ENCODE data around the gene SPACA9.
A peak's percentile ranks its signal among the peaks of the same experiment; 100 is the strongest.

Gene SPACA9

DNA sequence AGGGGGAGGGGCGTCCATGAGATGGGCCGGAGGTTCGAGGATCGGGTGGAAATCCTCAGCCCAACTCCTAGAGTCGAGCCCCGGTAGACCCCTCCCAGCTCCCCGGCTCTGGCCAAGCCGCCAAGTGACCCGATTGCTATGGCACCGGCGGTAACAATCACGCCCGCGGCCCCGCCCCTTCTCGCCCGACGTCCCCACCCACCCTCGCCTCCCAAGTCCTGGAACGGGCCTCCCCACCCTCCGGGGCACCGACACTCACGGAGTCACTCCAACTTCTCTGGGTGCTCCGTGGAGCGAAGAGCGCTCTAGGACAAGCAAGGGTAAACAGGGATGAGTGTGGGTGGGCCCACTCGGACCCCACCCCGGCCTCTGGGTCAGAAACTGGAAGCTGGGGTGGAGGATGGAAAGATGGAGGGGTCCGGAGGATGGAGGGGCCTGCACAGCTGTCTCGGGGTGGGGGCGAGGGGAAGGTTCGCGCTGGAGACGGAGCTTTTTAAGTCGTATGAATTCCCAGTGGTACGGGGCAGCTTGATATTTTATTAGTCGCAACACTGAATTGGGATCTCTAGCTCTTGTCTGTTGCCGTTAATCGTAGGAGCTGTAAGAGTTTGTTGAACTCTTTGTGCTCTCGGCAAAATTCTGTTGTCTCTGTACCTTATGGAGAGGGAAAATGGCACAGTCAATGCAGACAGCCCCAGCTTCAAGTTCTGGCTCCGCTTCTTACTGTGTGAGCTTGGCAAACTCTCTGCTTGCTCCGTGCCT, at the start of gene SPACA9:
Gene SPACA9, plus strand, starts transcription at position 204 of the 762 bp plus-strand sequence. CDS start 5,050 bp downstream, outside the sequence.
- peak; percentile 55 for DNase-seq

DNA sequence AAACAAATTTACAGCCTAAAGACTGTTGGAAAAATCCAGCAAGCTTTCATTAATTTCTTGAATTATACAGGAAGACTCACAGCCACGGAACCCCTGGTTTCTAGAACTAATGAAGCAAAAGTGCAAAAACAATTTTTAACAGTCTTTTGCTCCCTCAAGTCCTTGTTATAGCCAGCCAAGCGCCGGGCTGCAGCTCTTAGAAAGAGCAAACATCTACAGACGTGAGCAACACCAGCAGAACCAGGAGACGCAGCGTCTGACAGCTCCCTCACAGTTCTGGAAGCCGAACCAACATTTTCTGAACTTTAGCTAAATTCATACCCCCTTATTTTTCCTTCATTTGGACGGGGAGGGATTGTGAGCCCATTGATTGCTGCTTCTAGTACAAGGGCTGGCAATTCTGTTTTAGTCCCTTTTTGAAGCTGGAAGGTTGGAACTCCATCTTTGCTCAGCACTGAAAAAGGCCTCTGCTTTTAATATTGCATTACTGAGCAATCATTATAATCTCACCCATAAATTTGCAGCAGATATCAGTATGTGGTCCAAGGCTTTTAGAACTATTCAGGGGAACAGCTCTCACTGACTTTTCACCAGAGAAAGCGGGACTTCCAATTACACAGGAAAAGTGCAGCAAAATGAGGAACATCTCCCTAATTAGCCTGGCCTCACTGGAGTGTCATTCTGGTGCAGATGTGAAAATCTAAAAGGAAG, 46.4 kb upstream of the SPACA9 start:
- DNase-seq = no peak

GRCh38 chr9:132833550-132834121, 45.1 kb upstream of the SPACA9 start:
- DNase-seq = no peak

DNA sequence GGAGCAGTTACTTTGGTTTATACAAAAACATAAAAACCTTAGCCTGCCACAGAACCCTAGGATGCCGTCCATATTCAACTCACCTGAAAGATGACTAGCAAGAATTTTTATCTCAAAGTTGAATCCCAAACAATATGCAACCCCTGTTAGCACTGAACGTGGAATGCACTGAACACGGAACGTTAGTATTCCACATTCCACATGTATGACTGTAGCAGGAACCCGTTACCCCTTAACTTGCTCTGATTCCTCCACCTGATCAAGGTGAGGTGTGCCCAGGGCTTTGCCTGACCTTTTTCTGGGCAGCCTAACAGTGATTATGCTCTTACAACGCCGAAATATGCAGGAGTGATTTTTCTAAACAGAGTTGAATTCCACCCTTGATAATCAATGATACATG, 44.4 kb upstream of the SPACA9 start:
- DNase-seq = no peak

DNA sequence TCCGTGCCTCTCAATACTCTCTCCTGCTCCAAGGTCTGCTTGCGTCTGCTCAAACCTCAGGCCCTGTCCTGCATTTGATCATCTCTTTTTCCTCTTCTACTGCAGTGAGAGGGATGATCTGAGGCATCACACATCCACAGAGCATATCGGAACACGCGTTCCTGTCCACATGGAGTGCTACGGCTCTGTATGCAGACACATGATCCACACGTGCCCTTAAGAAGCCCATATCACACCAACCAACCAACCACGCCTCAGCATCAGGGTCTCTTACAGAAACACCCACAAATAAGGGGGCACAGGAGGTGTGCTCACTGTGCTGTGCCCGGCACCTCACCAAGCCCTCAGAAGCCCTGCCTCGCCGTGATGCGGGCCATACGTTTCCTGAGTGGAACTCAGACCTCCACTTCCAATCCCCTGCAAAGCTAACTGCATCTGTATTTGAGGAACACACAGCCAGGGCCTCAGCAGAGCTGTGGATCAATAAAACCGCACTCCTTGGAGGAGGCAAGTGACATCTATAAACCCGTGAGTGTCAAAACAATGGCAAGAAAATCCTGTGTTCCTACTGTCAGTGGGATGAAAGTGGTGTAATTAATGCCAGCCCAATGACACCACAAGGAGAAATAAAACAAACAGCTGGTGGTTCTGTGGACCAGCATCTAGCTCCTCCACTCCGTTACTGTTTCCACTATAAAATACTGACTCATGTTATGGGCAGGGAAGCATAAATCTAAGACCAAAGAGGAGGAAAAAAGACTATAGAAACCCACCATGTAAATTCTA, 41.0 kb upstream of the SPACA9 start:
- no peak for DNase-seq

DNA sequence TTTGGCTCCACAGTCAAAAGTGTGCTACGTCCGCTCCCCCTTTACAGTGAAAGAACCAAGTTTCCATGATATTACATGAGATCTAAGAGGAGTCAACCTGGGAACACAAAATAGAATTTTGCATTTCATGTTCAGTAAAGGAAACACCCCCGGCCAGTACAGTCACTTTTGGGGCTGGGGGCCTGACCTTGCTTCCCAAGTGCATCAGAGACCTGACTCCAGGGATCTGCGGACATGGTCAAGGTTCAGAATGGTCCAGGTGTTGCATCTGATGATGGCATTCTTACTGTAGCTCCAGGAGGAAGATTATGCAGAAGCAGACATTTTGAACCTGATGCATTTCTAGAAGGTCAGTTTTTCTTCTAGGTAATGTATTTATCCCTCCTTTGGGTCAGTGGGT, 40.4 kb upstream of the SPACA9 start:
- DNase-seq = no peak

DNA sequence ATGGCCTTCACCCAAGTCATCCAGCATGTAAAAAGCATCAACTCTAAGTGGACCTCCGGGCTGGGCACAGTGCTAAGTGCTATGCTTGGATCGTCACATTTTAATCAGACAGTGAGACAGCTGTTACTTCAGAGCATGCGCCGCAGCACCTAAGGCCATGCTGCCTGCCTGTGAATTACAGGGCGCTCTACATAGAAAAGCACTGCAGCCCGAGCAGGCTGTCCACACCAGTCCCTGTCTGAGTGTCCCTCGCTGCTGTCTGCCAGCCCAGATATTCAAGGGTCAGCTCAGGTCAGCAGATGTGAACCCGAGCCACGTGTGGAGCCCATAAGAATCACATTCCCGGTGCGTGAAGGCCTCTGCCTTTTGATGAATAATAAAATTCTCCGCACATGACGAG, 37.7 kb upstream of the SPACA9 start:
- no peak for DNase-seq

DNA sequence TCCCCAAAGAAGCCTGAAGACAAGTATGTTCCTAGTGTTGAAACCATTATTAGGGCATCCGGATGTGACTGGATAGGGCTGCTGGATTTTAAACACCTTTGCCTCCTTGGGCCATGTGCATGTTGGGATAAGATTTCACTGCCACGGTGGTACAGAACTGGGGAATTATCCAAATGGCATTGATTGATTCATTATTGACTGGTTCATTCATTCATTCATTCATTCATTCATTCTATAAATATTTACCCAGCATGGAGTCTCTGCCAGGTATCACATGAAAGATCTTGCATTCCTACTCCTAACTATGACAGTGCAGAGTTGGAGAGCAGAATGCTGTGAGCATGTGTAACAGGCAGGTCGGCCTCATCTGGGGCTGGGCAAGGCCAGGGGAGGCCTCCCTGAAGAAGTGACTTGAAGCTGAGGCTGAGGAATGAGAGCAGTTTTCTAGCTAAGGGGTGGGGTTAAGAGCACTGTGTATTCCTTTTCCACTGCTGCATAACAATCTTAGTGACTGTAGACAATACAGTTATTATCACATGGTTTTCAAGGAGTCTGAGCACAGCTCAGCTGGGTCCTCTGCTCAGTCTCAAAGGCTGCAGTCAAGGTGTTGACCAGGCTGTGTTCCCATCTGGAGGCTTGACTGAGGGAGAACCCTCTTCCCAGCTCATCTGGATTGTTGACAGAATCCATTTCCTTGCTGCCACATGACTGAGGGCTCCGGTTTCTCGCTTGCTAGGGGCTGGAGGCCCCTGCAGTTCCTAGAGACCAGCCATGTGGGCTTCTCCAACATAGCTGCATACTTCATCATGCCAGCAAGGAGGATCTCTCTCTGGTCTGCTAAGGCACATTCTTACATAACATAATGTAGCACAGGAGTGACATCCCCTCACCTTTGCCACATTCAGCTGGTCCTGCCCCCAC, 36.3 kb upstream of the SPACA9 start:
- no peak for DNase-seq

DNA sequence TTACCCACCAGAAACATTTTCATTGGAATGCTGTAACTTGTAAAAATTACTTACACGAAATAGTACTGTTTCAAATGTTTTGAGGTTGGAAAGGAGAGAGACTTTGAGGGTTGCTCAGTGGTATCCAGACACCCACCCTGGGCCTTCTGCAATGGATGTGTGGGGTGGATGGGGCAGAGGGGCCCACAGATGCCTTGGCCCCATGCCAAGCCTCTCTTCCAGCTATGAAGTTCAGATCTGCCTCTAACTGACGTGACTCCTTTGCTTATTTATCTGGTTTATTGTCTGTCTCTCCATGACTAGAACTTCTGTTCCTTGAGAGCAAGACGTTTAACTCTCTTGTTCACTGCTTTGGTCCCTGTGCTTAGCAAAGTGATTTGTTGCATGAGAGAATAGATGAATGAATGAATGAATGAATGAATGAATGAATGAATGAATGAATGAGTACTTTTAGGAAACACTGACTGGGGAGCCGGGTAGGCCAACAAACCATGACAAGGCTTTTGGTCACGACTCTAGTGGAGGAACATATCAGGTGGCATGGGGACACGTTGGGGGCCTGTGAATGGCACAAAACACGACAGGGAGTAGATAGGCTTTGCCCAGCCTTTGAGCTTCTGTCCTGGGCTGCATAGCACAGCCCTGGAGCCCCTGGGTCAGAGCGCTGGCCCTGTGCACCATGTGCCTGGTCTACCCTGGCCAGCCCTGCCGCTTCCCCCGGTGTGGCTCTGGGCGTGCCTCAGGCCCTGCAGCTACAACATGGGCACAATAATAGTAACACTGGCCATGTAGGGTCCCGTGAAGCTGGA, 32.4 kb upstream of the SPACA9 start:
- DNase-seq = no peak

DNA sequence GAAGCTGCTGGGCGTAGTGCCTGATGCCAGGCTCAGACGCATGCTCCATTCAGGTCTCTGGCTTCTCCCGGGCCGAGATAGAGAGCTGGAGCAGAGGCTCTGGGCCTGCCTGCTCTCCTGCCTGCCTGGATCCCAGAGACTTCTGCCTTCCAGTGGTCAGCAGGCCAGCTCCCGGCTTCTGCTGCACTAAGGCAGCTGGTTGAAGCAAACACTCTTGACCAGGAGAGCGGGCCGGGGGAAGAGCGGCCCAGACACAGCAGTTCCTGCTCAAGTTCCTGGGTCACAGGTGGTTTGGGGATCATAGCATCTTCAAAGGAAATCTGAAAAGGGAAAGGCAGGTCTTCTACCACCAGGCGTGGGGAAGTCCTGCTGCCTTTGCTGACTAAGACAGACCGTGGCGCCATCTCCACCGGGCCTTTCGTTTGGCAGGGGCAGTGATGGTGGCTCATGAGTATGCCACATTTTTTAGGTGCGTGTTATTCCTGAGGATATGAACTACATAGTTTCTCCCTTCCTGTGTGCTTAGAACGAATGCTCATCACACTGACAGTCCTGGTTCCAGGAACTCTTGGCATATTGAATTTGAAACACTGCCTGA, 31.7 kb upstream of the SPACA9 start:
- no peak for DNase-seq

GRCh38 chr9:132849185-132849706, 29.5 kb upstream of the SPACA9 start:
- DNase-seq = no peak

GRCh38 chr9:132853482-132853881, 25.2 kb upstream of the SPACA9 start:
- no peak for DNase-seq

DNA sequence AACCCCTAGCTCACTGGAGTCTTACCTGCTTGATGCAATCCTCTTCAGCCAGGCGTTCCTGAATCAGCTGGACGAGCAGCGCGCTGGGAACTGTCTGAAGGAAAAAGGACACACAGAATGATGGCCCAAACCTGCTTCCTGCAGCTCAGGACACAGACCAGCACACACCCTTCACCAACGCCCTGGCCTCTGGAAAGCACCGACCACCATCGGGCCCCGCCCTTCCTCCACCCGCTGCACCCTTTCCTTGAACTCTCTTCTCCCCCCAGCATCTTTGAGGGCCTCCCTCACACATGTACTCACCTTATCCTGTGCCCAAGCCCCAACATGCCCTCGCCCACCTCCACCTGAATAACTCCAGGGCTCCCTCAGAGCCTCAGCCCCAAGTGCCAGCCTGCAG, 23.9 kb upstream of the SPACA9 start:
- no peak for DNase-seq

GRCh38 chr9:132855904-132856303, 22.8 kb upstream of the SPACA9 start:
- no peak for DNase-seq

DNA sequence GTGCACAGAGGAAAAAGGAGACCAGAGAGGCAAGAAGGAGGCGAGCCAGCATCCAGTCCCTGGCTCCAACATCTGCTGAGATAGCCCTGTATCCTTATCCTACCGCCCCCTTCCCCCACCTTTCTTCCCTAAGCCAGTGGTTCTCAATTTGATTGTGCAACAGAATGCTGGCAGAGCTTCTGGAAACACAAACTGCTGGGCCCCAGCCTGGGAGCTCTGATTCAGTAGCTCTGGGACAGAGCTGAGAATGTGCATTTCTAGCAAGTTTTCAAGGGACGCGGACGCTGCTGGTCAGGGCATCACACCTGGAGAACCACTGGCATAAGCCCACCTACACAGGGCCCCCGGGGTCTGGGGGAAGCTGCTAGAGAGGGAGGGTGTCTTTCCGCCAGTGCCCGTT, 21.7 kb upstream of the SPACA9 start:
- DNase-seq = peak; percentile 77

DNA sequence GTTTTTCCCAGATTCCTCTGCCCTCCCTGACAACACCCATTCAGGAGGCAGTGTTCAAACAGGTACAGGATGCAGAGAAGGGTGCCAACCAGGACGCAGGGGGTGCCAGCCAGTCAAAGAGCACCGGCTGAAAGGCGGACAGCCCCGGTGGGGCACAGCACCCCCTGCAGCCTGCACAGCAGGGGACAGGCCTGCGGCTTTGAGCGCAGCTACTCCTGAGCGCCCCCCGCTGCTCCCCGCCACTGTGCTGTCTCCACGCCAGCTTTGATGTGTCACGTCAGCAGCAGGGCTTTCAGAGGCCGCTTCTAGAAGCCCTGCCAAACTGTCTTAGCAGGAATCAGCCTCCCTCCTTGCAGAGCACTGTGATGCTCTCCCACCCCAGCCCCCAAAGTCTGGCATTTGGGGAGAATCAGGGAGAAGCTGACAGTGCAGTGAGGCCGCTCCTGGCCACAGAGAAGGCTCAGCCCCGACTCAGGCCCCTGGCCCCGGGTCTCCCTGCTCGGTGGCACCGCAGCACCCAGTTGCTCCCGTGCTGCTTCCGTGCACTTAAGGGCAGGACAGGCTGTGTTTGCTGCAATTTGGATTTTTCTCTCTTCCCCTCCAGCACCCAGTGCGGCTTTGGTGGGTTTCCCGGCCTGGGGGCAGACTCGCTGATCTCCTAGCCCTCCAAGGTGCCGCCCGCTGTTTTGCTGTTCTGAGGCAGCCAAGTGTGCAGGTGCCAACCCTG, 20.9 kb upstream of the SPACA9 start:
- peak; percentile 67 for DNase-seq

DNA sequence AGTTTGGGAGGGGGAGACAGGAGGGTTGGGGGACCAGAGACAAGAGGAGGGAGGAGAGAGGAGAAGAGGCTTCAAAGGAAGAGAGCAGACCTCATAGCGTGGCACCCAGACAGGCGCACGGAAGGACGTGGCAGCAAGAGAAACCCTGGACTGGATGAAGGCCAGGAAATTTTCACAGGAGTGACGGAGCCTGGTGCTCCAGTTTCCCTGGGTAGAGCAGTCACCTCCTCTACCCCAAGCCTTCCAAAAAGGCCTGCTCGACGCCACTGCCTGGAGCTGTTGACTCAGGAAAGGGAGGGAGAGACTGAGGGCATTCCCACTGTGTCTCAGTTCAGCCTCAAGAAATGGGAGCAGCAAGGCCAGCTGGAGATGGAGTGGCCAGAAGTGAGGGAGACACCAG, 19.9 kb upstream of the SPACA9 start:
- DNase-seq = no peak

DNA sequence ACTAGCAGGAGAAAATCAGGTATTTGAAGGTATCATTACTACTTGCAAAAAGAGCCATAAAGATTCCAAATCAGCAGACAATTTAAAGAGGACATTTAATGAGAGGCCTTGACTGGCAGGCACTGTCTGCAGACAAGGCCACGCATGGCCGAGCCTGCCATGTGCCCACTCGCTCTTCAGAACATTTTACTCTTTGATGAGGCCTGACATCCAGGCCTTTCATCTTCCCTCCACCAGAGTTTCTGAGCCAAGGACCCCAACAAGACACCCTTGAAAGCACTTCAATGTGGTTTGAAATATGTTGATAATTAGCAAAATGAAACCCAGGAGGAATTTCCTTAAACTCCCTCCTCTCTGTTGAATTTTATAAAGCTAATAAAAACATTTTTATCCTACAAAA, 17.0 kb upstream of the SPACA9 start:
- DNase-seq = no peak

DNA sequence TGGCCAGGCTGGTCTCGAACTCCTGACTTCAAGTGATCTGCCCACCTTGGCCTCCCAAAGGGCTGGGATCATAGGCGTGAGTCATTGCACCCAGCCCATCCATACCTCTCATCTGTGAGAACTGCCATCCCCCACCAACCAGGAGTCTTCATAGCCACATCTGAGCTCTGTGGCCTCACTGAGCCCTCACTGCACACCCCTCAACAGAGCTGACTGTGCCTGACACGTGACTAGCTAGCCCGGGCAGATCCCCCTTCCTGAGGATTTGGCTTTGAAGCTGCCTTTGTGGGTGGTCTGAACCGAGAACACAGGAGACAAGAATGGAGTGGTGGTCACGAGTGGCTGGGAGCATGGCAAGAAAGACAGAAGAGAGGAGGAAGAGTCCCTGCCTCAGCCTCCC, 16.2 kb upstream of the SPACA9 start:
- DNase-seq = peak; percentile 9

- DNase-seq = no peak
Observed at GRCh38 chr9:132863096-132863495, 15.6 kb upstream of the SPACA9 start.

All from fibroblast of skin of right biceps (primary cell).